Activated gamma-delta T cell treated with Interleukin-2 at 50 U/mL for 16 hours (primary cell): ENCODE measurements around the gene WDPCP.
"Not testable (repeated sequence)": the region's sequence is repeated elsewhere in the genome, so short reads cannot be mapped to it uniquely, and the experiment has no call there.

Experiments used
- DNase-seq: peaks from one replicate; pipeline ENCODE4 v3.0.0-alpha.2; 2020

Gene WDPCP

GRCh38 chr2:63539416-63540162 is 48.7 kb downstream of the WDPCP start:
- no peak for DNase-seq

- no peak for DNase-seq
Measured at GRCh38 chr2:63538390-63538789, 49.9 kb downstream of the WDPCP start.

GRCh38 chr2:63537306-63537705 is 51.0 kb downstream of the WDPCP start:
- DNase-seq: no peak

GRCh38 chr2:63530704-63531279 is 57.5 kb downstream of the WDPCP start:
- DNase-seq: no peak

GRCh38 chr2:63525905-63526304 is 62.4 kb downstream of the WDPCP start:
- no peak for DNase-seq

- DNase-seq: no peak
Measured at GRCh38 chr2:63522950-63523349, 65.3 kb downstream of the WDPCP start.

- DNase-seq: no peak
Measured at GRCh38 chr2:63520793-63521192, 67.5 kb downstream of the WDPCP start.

GRCh38 chr2:63514781-63515180 is 73.5 kb downstream of the WDPCP start:
- DNase-seq: no peak

- no peak for DNase-seq
Measured at GRCh38 chr2:63514237-63514716, 74.0 kb downstream of the WDPCP start.

- DNase-seq: no peak
Measured at GRCh38 chr2:63506320-63506719, 82.0 kb downstream of the WDPCP start.

GRCh38 chr2:63503818-63504217 is 84.5 kb downstream of the WDPCP start:
- no peak for DNase-seq

GRCh38 chr2:63500398-63500797 is 87.9 kb downstream of the WDPCP start:
- no peak for DNase-seq

GRCh38 chr2:63497576-63497975 is 90.7 kb downstream of the WDPCP start:
- no peak for DNase-seq

- DNase-seq: no peak
Measured at GRCh38 chr2:63494968-63495367, 93.3 kb downstream of the WDPCP start.

GRCh38 chr2:63494100-63494499 is 94.2 kb downstream of the WDPCP start:
- DNase-seq: no peak

GRCh38 chr2:63488118-63488713 is 100.1 kb downstream of the WDPCP start:
- no peak for DNase-seq

GRCh38 chr2:63486861-63487290 is 101.4 kb downstream of the WDPCP start:
- no peak for DNase-seq

GRCh38 chr2:63484901-63485300 is 103.4 kb downstream of the WDPCP start:
- no peak for DNase-seq

GRCh38 chr2:63484481-63484880 is 103.8 kb downstream of the WDPCP start:
- no peak for DNase-seq

GRCh38 chr2:63477686-63478085 is 110.6 kb downstream of the WDPCP start:
- no peak for DNase-seq

- DNase-seq: not testable (repeated sequence)
Measured at GRCh38 chr2:63469313-63469712, 119.0 kb downstream of the WDPCP start.

GRCh38 chr2:63465633-63466032 is 122.6 kb downstream of the WDPCP start:
- no peak for DNase-seq

GRCh38 chr2:63463142-63463541 is 125.1 kb downstream of the WDPCP start:
- DNase-seq: no peak

GRCh38 chr2:63446658-63447057 is 141.6 kb downstream of the WDPCP start:
- no peak for DNase-seq
